COR-L47 (cell line): Measurements from ENCODE around the gene TMEM245.
A peak's percentile ranks its signal among the peaks of the same experiment; 100 is the strongest.

Source experiments
- DNase-seq: peaks from one replicate; lab custom pipeline; 2025; lab: John Stamatoyannopoulos, UW

Gene TMEM245

GRCh38 chr9:109101202-109101595 lies 18.5 kb downstream of the TMEM245 start:
- DNase-seq, result no peak

- no peak for DNase-seq
These were observed 19.1 kb downstream of the TMEM245 start for GRCh38 chr9:109100543-109101201.

GRCh38 chr9:109098960-109099308 lies 20.8 kb downstream of the TMEM245 start:
- DNase-seq, result no peak

GRCh38 chr9:109098171-109098959 lies 21.4 kb downstream of the TMEM245 start:
- DNase-seq, result peak; percentile 27

- no peak for DNase-seq
These were observed 22.6 kb downstream of the TMEM245 start for GRCh38 chr9:109097146-109097545.

GRCh38 chr9:109095321-109095720 lies 24.4 kb downstream of the TMEM245 start:
- no peak for DNase-seq

- no peak for DNase-seq
These were observed 25.5 kb downstream of the TMEM245 start for GRCh38 chr9:109094268-109094667.

GRCh38 chr9:109092587-109092986 lies 27.2 kb downstream of the TMEM245 start:
- no peak for DNase-seq

GRCh38 chr9:109092051-109092580 lies 27.6 kb downstream of the TMEM245 start:
- DNase-seq, result no peak

GRCh38 chr9:109088221-109088620 lies 31.5 kb downstream of the TMEM245 start:
- no peak for DNase-seq

GRCh38 chr9:109087795-109088194 lies 32.0 kb downstream of the TMEM245 start:
- DNase-seq, result no peak

- DNase-seq, result no peak
These were observed 33.5 kb downstream of the TMEM245 start for GRCh38 chr9:109086221-109086620.

- DNase-seq, result no peak
These were observed 34.2 kb downstream of the TMEM245 start for GRCh38 chr9:109085510-109085909.

- DNase-seq, result no peak
These were observed 35.8 kb downstream of the TMEM245 start for GRCh38 chr9:109083813-109084405.

- DNase-seq, result no peak
These were observed 36.6 kb downstream of the TMEM245 start for GRCh38 chr9:109083141-109083540.

GRCh38 chr9:109082091-109082620 lies 37.6 kb downstream of the TMEM245 start:
- no peak for DNase-seq

GRCh38 chr9:109074236-109074889 lies 45.4 kb downstream of the TMEM245 start:
- DNase-seq, result no peak

GRCh38 chr9:109072821-109073435 lies 46.8 kb downstream of the TMEM245 start:
- DNase-seq, result no peak

- no peak for DNase-seq
These were observed 47.5 kb downstream of the TMEM245 start for GRCh38 chr9:109072133-109072692.

GRCh38 chr9:109068764-109069163 lies 51.0 kb downstream of the TMEM245 start:
- DNase-seq, result no peak

GRCh38 chr9:109064963-109065702 lies 54.6 kb downstream of the TMEM245 start:
- no peak for DNase-seq
